K562 (cell line): ENCODE measurements around the gene MAP1LC3B2. TPM values are rescaled to one million over a fixed set of nuclear protein-coding genes. Genes with fewer than 3 reads are reported as not detected.

Experiments used
- ATAC-seq: fragments of 200-7000 bp; cut with Tn5 transposase; 3 replicates; pipeline ENCODE4 v1.9.1; 2020; ENCODE audit warnings: moderate library complexity
- BruUV-seq: library from RNA; stranded (reverse); fragments of 400-500 nt; replicated peaks from 2 replicates; lab custom pipeline; 2021; lab: Mats Ljungman, UMichigan
- CTCF ChIA-PET: fragments of 300-600 bp; formaldehyde crosslinking; extraction: SDS; loops from one replicate; lab custom pipeline; 2021; ENCODE audit warnings: low intra/inter-chr PET ratio; lab: Yijun Ruan, JAX
- POLR2A ChIA-PET: fragments of 300-600, 350-650 bp; sonication (Branson Sonifier 250); formaldehyde crosslinking; extraction: SDS; loops from one replicate; lab custom pipeline; 2021; ENCODE audit warnings: antibody characterized with exemption, inconsistent platforms; lab: Yijun Ruan, JAX
- DNase-seq, 4 experiments: peaks; one replicate each; pipeline versions ENCODE4 v3.0.0 to v3.0.0-alpha.2; 2011 to 2018; ENCODE audit warnings: low spot score in 3 of 4, mixed read lengths in 3 of 4; ENCODE audit errors: extremely low read depth in 1 of 4
- FAIRE-seq: peaks from 2 replicates; lab custom pipeline; 2011; peaks lifted over from hg19 to GRCh38; lab: Jason Lieb, UNC
- H2AFZ ChIP-seq: 2 replicates; pipeline ENCODE4 v1.6.0; 2011; ENCODE audit warnings: low read depth, low read length, control low read depth, inconsistent platforms
- H3K27ac ChIP-seq: fragments of 200-600 bp; 3 replicates; pipeline ENCODE4 v1.8.0; 2011; ENCODE audit warnings: low read depth, mild to moderate bottlenecking, control low read depth, inconsistent platforms, low read length, moderate library complexity, mixed read lengths; ENCODE audit errors: extremely low read depth
- H3K27me3 ChIP-seq, 2 experiments: fragments of 300-600 bp in 1 of 2; 2 replicates in 1 of 2; 3 replicates in 1 of 2; pipeline versions ENCODE4 v1.6.0 to v1.8.0; 2011; ENCODE audit warnings: inconsistent platforms in 2 of 2, low read length in 2 of 2, mild to moderate bottlenecking in 1 of 2, mixed read lengths in 1 of 2, moderate library complexity in 1 of 2; ENCODE audit not compliant: control insufficient read depth in 2 of 2, insufficient read depth in 2 of 2
- H3K36me3 ChIP-seq: fragments of 300-600 bp; 3 replicates; pipeline ENCODE4 v1.8.0; 2011; ENCODE audit warnings: mild to moderate bottlenecking, low read length, inconsistent platforms; ENCODE audit not compliant: control insufficient read depth, insufficient read depth
- H3K4me1 ChIP-seq, 2 experiments: fragments of 200-600 bp in 1 of 2; replicated peaks in 1 of 2; 2 replicates in 1 of 2; 3 replicates in 1 of 2; pipeline versions ENCODE4 v1.5.1 to v1.8.0; 2011; ENCODE audit warnings: inconsistent platforms in 2 of 2, low read length in 2 of 2, mild to moderate bottlenecking in 1 of 2, mixed read lengths in 1 of 2, moderate library complexity in 1 of 2; ENCODE audit not compliant: control insufficient read depth in 2 of 2, insufficient read depth in 2 of 2
- H3K4me2 ChIP-seq: 2 replicates; pipeline ENCODE4 v1.6.1; 2011; ENCODE audit warnings: low read length, control low read depth, inconsistent platforms, mixed read lengths; ENCODE audit not compliant: insufficient read depth
- H3K4me3 ChIP-seq: fragments of 200-600 bp; sonication (generic), shearing (Covaris generic); 2 replicates; pipeline ENCODE4 v1.5.1; 2016; ENCODE audit warnings: control low read depth, inconsistent platforms
- H3K79me2 ChIP-seq: fragments of 200-600 bp; 3 replicates; pipeline ENCODE4 v1.8.0; 2011; ENCODE audit warnings: low read length, inconsistent platforms; ENCODE audit not compliant: control insufficient read depth, insufficient read depth
- H3K9ac ChIP-seq, 2 experiments: 2 replicates each; pipeline versions ENCODE4 v1.6.0 to v1.6.1; 2011; ENCODE audit warnings: low read depth in 2 of 2, low read length in 2 of 2, control low read depth in 1 of 2, inconsistent platforms in 1 of 2, mild to moderate bottlenecking in 1 of 2, mixed read lengths in 1 of 2; ENCODE audit not compliant: insufficient read depth in 1 of 2
- H3K9me1 ChIP-seq: one replicate; pipeline ENCODE4 v1.6.0; 2011; ENCODE audit warnings: inconsistent platforms, mild to moderate bottlenecking, low read length, moderate library complexity; ENCODE audit not compliant: control insufficient read depth, insufficient read depth
- H3K9me3 ChIP-seq: replicated peaks from 2 replicates; pipeline ENCODE4 v1.5.1; 2011; ENCODE audit warnings: low read depth, low read length, inconsistent platforms; ENCODE audit not compliant: control insufficient read depth, insufficient read depth
- H4K20me1 ChIP-seq: replicated peaks from 2 replicates; pipeline ENCODE4 v1.6.1; 2011; ENCODE audit warnings: low read length, inconsistent platforms, mixed read lengths; ENCODE audit not compliant: control insufficient read depth, insufficient read depth
- ATF1 ChIP-seq, 2 experiments: fragments of 450-650 bp in 1 of 2; IDR thresholded peaks; 2 replicates each; pipeline ENCODE4 v1.6.1; 2016; ENCODE audit warnings: missing compliant biosample characterization in 1 of 2, missing genetic modification characterization in 1 of 2
- HSF4 ChIP-seq: fragments of 250-450 bp; sonication (Bioruptor Pico); IDR thresholded peaks from 2 replicates; pipeline ENCODE4 v2.1.2; 2022; ENCODE audit warnings: mild to moderate bottlenecking, moderate library complexity, borderline replicate concordance
- ILF3 ChIP-seq: fragments of 450-650 bp; IDR thresholded peaks from 2 replicates; pipeline ENCODE4 v1.6.1; 2018; ENCODE audit warnings: antibody characterized with exemption, mild to moderate bottlenecking, moderate library complexity, borderline replicate concordance
- TEAD1 ChIP-seq, 2 experiments: fragments of 450-650 bp in 1 of 2; sonication (generic) in 1 of 2; formaldehyde crosslinking; IDR thresholded peaks; 2 replicates each; pipeline versions ENCODE4 v1.4.0 to v1.8.0; 2020 to 2022; ENCODE audit warnings: mild to moderate bottlenecking in 2 of 2, missing genetic modification reagents in 1 of 2
- WGBS: fragments of 100-300 bp; shearing (Covaris generic); methylation state at CpG from one replicate; pipeline ENCODE4 v1.1.6; 2016; ENCODE audit warnings: low coverage, mixed read lengths; ENCODE audit not compliant: insufficient coverage; ENCODE audit errors: missing lambda C conversion rate; 5-methylcytosine and 5-hydroxymethylcytosine counted together
- in situ Hi-C: fragments of 300-500 bp; cut with MboI; formaldehyde crosslinking; loops from 4 replicates; pipeline ENCODE4 v1.15.0; 2018; ENCODE audit warnings: inconsistent platforms, mixed read lengths
- intact Hi-C: fragments of 100-400 bp; cut with micrococcal nuclease; formaldehyde crosslinking; loops from 2 replicates; pipeline ENCODE4 v1.14.2; 2022
- polyA plus RNA-seq, 8 experiments: library from polyadenylated mRNA; depleted of rRNA in 4 of 8; stranded (reverse) in 5 of 8; unstranded in 3 of 8; fragments of >200 nt; fragmentation: Nextera tagmentation in 2 of 8; fragmentation: Illumina TruSeq in 1 of 8; extraction: Ambion mirVana in 2 of 8; extraction: Trizol in 1 of 8; gene quantifications; 2 replicates each; pipeline versions ENCODE4 v1.2.1 to v1.2.3, GENCODE V29; 2011 to 2014; ENCODE audit warnings: inconsistent platforms in 1 of 8, missing spikeins in 1 of 8
- total RNA-seq, 7 experiments: library from RNA; depleted of rRNA in 6 of 7; stranded (reverse); fragments of >200 nt in 6 of 7; fragmentation: Illumina TruSeq in 2 of 7; extraction: Trizol in 2 of 7; gene quantifications; 2 replicates each; pipeline versions ENCODE4 v1.2.1 to v1.2.3, GENCODE V29; 2011 to 2021; ENCODE audit warnings: low replicate concordance in 1 of 7

MAP1LC3B2 gene
- total and polyA plus RNA-seq, 9 of the 15 experiments (the other 6 are each of a cell fraction or from before 2014, with no cell fraction given): 0.53 to 2.8 (median 0.76) TPM; not detected in 2

- TF ChIP-seq ATF1 (CRISPR knock-in tag; IDR thresholded peaks at IDR 0.05) (no peak), ATF1 (tag; IDR thresholded peaks at IDR 0.05) (no peak)
Measured at GRCh38 chr12:116603546-116604177, 44.5 kb downstream of the MAP1LC3B2 start (continued).

GRCh38 chr12:116604178-116604895, 45.2 kb downstream of the MAP1LC3B2 start:
- Histone ChIP-seq H4K20me1 (no peaks in the 10 kb centered on the region), H3K27me3 (no peaks in the 10 kb centered on the region), H3K4me2 (no peak overlapping the region), H3K9me3 (no peaks in the 10 kb centered on the region), H3K27ac (no peak overlapping the region), H3K4me1 (peaks cover 19 to 28% of the 10 kb centered on the region in 2 experiments), H3K9ac (no peak overlapping the region), H2AFZ (no peak overlapping the region), H3K79me2 (no peaks in the 10 kb centered on the region), H3K36me3 (no peaks in the 10 kb centered on the region), H3K4me3 (no peak overlapping the region), H3K9me1 (no peaks in the 10 kb centered on the region)
- intact Hi-C loops: no loop called here
- WGBS: 72% methylated on average over 12 of the region's 13 CpGs
- POLR2A ChIA-PET: interaction anchor here (0.5 to 0.7 kb wide), 2 partner anchors 11 to 98 kb away, joined by 3 read pairs; no protein-coding TSS in a partner anchor
- DNase-seq: no peak
- TF ChIP-seq HSF4 (CRISPR knock-in tag) (no peak), TEAD1 (CRISPR knock-in tag; IDR thresholded peaks at IDR 0.05) (no peak), ILF3 (no peak)
- ATAC-seq: no peak
- no peak for FAIRE-seq
- CTCF ChIA-PET: no interaction called here
- in situ Hi-C loops: no loop called here
- no TSS peak for BruUV-seq
